ENCODE data around the gene PIEZO2. TPM values are rescaled to one million over a fixed set of nuclear protein-coding genes. Genes with fewer than 3 reads are reported as not detected.

The PIEZO2 gene
- total RNA-seq, 2 experiments from 2014 or later, result not detected

DNA sequence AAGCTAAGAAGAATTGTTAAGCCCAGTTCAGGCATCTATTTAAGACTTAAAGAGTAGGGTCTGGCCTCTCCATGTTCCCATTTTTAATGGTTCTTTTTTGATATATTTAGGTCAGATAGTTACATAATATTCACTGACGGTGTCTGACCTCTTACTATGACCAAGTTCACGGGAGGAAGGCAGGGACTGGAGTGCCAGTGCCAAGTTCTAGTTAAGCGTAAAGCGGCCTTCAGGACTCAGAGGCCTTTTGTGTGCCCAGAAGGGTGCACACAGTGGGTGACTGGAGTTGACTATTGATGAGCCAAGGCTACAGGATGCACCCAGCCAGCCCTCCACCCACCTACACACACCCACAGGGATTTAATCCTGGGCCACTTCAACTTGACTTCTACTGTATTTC is 290.9 kb downstream of the PIEZO2 start:
- POLR2A ChIA-PET, result no interaction called here
- Histone ChIP-seq H3K27ac (ENCODE audit: low read depth in 1 of 2, low read length in 2 of 2) (no peak overlapping the region), H3K36me3 (ENCODE audit: insufficient read depth, low read length) (no peaks in the 10 kb centered on the region), H3K27me3 (ENCODE audit: control insufficient read depth in 1 of 2, insufficient read depth in 2 of 2, low read length in 2 of 2) (peaks cover 0 to 3% of the 10 kb centered on the region in 2 experiments), H3K9me3 (ENCODE audit: control insufficient read depth in 1 of 2, insufficient read depth in 1 of 2, low read length in 2 of 2) (no peaks in the 10 kb centered on the region), H3K4me3 (ENCODE audit: low read length) (no peak overlapping the region), H3K4me1 (ENCODE audit: insufficient read depth, low read length) (no peaks in the 10 kb centered on the region)
- CTCF ChIA-PET, result interaction anchor here (0.7 kb wide), 1 partner anchor 15 kb away, joined by 3 read pairs; no protein-coding TSS in a partner anchor
- DNase-seq, result no peak
- no peak for ATAC-seq (ENCODE audit: poor library complexity)
- Mint-ChIP-seq H3K36me3 (ENCODE audit: low read depth) (no peaks in the 10 kb centered on the region), H3K27me3 (peaks cover 4% of the 10 kb centered on the region), H3K4me1 (ENCODE audit: low read depth) (no peaks in the 10 kb centered on the region), H3K4me3 (no peak overlapping the region), H3K9me3 (no peaks in the 10 kb centered on the region), H3K27ac (no peak overlapping the region)
- no peak for TF ChIP-seq CTCF (IDR thresholded peaks at IDR 0.05)
- intact Hi-C loops (cut with DNase I, micrococcal nuclease), result no loop called here

DNA sequence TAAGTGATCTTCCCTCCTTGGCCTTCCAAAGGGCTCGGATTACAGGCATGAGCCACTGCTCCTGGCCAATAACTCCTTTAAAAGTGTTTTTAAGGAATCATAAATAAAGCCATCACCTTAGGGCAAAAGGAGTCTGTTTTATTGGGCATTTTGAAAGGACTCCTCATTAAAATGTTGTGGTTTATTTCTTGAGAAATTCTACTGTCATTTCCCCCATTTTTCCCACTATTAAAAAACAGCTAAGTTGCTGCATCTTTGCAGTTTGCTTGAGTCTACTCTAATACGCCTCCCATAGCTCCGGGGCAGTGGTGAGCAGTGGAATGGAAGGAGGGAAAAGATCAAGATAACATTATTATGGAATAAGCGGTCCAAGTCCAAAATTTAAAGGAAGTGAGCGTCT is 293.2 kb downstream of the PIEZO2 start:
- ATAC-seq (ENCODE audit: poor library complexity) (no peak), DNase-seq (no peak)
- H3K9me3 Mint-ChIP-seq, result no peaks in the 10 kb centered on the region
- ChIA-PET POLR2A (no interaction called here), CTCF (no interaction called here)
- intact Hi-C loops (cut with DNase I, micrococcal nuclease), result no loop called here
- TF ChIP-seq CTCF (IDR thresholded peaks at IDR 0.05), result no peak
- H3K36me3 ChIP-seq (ENCODE audit: insufficient read depth, low read length), result no peaks in the 10 kb centered on the region
- H3K27me3 Mint-ChIP-seq, result peaks cover 4% of the 10 kb centered on the region
- no peaks in the 10 kb centered on the region for H3K4me1 Mint-ChIP-seq (ENCODE audit: low read depth)
- H3K9me3 ChIP-seq (ENCODE audit: control insufficient read depth in 1 of 2, insufficient read depth in 1 of 2, low read length in 2 of 2), result no peaks in the 10 kb centered on the region
- no peak overlapping the region for H3K4me3 Mint-ChIP-seq
- no peaks in the 10 kb centered on the region for H3K4me1 ChIP-seq (ENCODE audit: insufficient read depth, low read length)
- no peak overlapping the region for H3K27ac ChIP-seq (ENCODE audit: low read depth in 1 of 2, low read length in 2 of 2)
- H3K27ac Mint-ChIP-seq, result no peak overlapping the region
- peaks cover 0 to 3% of the 10 kb centered on the region in 2 experiments for H3K27me3 ChIP-seq (ENCODE audit: control insufficient read depth in 1 of 2, insufficient read depth in 2 of 2, low read length in 2 of 2)
- no peak overlapping the region for H3K4me3 ChIP-seq (ENCODE audit: low read length)
- H3K36me3 Mint-ChIP-seq (ENCODE audit: low read depth), result no peaks in the 10 kb centered on the region

GRCh38 chr18:10852385-10853303 is 296.7 kb downstream of the PIEZO2 start:
- Mint-ChIP-seq H3K4me3 (no peak overlapping the region), H3K27me3 (peaks cover 4% of the 10 kb centered on the region), H3K9me3 (no peaks in the 10 kb centered on the region), H3K4me1 (ENCODE audit: low read depth) (no peaks in the 10 kb centered on the region), H3K36me3 (ENCODE audit: low read depth) (no peaks in the 10 kb centered on the region), H3K27ac (no peak overlapping the region)
- no peak overlapping the region for H3K4me3 ChIP-seq (ENCODE audit: low read length)
- H3K27me3 ChIP-seq (ENCODE audit: control insufficient read depth in 1 of 2, insufficient read depth in 2 of 2, low read length in 2 of 2), result peaks cover 0 to 3% of the 10 kb centered on the region in 2 experiments
- no peaks in the 10 kb centered on the region for H3K4me1 ChIP-seq (ENCODE audit: insufficient read depth, low read length)
- DNase-seq, result no peak
- H3K36me3 ChIP-seq (ENCODE audit: insufficient read depth, low read length), result no peaks in the 10 kb centered on the region
- ChIA-PET POLR2A (no interaction called here), CTCF (interaction anchor here (1.2 kb wide), 1 partner anchor 700 kb away, joined by 3 read pairs; no protein-coding TSS in a partner anchor)
- ATAC-seq (ENCODE audit: poor library complexity), result no peak
- no peak overlapping the region for H3K27ac ChIP-seq (ENCODE audit: low read depth in 1 of 2, low read length in 2 of 2)
- no peaks in the 10 kb centered on the region for H3K9me3 ChIP-seq (ENCODE audit: control insufficient read depth in 1 of 2, insufficient read depth in 1 of 2, low read length in 2 of 2)
- TF ChIP-seq CTCF (IDR thresholded peaks at IDR 0.05), result no peak
- intact Hi-C loops (cut with DNase I, micrococcal nuclease), result loop anchor here (5.0 kb wide), 3 partner anchors 700 to 1190 kb away; no protein-coding TSS in a partner anchor

Data from CD4-positive, alpha-beta T cell (primary cell).